NCI-H446 (cell line): ENCODE measurements around the gene MGMT.

ENCODE experiments used
- DNase-seq, 2 experiments: peaks; one replicate each; lab custom pipeline; 2025; lab: John Stamatoyannopoulos, UW

The MGMT gene

GRCh38 chr10:129495256-129495655, 28.2 kb downstream of the MGMT start:
- no peak for DNase-seq

DNA sequence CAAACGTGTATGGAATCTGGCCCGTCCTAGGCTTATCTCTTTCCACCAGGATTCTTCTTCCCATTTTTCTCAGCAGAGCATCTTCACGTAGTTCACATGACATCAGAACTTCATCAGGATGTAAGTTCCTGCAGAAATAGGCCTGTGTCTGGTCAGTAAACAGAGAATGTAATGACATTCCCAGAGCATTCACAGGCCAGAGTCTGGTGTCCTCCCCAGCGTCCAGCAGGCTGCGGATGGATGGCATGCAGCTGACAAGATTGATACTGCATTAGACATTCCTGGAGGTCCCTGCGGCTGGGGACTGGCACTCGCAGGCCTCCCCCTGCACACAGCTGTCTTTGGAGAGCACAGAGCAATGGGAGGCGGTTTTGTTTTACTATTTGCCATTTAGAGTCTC, 28.7 kb downstream of the MGMT start:
- DNase-seq, result no peak

DNA sequence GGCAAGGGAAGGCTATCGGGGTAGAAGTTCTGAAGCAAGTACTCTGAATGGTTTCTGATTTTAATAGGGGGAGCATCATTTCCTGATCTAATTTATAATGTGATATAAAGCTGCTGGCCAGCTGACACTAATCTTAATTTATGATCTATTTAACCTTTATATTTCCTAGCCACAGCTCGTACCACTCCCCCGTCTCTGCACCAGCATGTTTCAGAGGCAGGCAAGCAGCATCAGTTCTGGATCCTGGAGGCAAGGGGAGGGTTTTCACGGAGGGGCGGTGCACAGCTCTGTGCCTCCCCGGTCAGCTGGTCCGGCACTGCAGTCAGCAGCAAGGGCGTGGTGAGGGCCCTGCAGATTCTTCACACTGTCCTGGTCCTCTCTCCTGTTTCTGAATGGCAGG, 30.0 kb downstream of the MGMT start:
- no peak for DNase-seq

DNA sequence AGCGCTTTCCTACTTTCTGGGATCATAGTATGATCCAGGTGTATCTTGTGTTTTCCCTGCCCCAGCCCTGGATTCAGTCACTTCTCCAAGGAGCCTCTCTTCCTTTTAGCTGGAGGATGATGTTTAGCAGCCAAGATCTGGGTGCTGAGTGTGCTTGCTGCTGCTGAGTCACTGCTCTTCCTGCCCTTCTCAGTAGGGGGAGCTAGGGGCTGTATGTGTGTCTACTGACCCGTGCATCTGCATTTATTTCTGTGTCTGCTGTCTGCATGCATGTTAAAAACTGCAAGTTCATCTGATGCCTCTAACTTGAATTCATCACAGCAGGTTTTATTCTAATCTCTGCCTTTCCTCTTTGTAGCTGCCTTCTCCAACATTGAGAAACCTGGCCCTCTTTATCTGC, 31.6 kb downstream of the MGMT start:
- no peak for DNase-seq

DNA sequence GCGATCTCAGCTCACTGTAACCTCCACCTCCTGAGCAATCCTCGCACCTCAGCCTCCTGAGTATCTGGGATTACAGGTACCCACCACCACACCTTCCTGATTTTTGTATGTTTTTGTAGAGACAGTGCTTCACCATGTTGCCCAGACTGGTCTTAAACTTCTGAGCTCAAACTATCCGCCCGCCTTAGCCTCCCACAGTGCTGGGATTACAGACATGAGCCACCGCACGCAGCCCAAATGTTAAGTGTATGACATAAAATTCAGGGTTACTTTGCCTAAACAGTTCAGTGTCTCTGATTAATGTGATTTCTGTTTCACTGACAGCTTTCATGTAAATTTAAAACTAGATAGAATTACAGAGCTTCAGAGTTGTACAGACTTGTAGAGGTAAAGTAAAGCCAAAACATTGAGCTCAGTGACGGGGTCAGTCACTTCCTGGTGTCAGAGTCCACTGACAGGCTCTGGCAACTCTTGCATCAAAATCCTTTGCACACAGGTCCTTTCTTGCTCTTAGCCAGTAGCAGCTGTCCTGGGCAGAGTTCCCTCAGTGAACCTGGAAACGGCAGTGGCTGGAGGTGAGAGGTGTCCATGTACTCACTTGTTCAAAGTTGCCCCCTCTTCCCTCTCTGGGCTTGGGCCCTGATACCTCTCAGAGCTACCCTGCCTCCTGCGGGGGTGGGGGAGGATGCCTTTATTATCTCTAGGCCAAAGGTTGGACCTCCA, 33.7 kb downstream of the MGMT start:
- no peak for DNase-seq

DNA sequence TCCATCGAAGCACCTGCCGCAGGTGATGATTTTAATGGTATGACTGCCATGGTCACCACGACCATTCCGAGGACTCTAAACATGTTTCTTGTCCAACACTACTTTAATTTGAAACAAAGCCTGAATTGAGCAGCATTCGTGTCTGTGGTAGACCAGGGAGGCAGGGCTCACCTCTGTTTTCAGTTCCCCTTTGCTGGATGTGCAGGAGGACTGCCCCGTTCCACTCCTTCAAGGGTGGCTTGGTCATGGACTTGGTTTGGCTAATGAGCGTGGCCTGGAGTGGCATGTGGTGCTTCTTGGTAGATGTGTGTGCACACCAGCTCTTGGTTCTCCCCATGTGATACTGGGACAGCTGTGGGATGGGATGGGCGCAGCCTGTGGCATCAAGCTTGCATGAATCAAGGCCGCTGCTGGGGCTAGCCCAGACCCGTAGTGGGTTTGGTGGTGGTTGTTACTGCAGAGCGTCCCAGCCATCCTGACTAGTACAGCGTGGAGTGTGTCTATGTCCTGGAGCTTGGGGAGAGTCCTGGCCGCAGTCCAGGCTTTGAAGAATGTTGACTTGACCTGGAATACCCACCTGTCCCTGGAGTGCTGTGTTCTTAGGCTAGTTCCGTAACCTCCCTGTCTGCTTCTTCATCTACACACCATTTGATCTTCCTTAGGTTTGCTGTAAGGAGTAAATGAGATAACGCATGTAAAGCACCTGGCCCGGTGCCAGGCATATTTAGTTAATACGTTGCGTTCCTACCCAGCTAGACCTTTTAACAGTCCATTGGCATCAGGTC, 34.8 kb downstream of the MGMT start:
- DNase-seq, result no peak

GRCh38 chr10:129502448-129502847, 35.4 kb downstream of the MGMT start:
- DNase-seq, result no peak

- no peak for DNase-seq
These were observed 38.5 kb downstream of the MGMT start for GRCh38 chr10:129505500-129506075.

- no peak for DNase-seq
These were observed 39.2 kb downstream of the MGMT start for GRCh38 chr10:129506101-129506797.

DNA sequence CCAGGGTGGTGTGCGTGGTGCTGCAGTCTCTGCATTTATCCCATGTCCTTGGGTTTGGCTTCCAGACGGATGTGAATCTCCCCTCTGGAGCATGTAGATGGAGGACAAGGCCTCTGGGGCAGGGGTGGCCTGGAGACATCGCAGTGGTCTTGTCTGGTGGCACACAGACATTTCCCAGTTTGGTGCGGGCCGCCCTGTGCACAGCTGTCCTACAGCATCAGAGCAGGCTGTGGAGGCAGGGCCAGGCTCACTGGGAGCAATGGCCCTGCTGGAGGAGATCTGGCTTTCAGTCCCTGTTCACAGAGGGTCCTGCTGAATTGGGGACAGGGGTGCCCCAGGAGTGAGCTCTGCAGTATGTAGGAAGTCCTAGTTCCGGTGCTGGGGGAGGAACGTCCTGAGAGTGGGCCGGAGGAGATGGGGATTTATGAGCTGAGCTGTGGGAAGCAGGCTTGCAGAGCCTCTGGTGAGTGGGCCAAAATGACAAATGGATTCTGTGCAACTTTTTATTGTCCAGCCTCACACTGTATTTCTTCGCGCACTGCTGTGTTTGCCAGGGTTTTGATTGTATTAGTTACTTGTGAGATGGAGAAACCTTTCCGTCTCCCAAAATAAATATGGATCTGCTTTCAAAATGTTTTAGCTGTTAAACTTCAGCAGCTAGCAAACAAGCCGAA, 40.3 kb downstream of the MGMT start:
- DNase-seq, result no peak

GRCh38 chr10:129509155-129509554, 42.1 kb downstream of the MGMT start:
- DNase-seq, result no peak

DNA sequence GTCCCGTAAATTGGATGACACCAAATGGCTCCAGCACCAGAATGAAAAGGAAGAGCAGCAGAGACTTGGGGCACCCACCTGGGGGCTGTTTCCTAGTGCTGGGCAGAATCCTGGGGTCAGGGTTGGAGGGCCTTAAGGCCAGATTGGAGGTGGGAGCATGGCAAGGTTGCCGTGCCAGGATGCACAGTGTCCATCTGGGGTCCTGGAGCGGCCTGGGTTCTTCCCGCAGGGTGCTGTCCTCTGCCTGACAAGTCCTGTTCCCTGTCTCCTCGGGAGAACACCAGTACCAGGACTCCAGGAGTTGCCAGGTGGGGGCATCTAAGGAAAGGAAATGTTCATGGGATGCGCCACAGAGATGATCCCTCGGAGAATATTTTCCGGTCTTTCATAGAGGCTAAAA, 42.8 kb downstream of the MGMT start:
- no peak for DNase-seq

- no peak for DNase-seq
These were observed 44.0 kb downstream of the MGMT start for GRCh38 chr10:129511086-129511485.

DNA sequence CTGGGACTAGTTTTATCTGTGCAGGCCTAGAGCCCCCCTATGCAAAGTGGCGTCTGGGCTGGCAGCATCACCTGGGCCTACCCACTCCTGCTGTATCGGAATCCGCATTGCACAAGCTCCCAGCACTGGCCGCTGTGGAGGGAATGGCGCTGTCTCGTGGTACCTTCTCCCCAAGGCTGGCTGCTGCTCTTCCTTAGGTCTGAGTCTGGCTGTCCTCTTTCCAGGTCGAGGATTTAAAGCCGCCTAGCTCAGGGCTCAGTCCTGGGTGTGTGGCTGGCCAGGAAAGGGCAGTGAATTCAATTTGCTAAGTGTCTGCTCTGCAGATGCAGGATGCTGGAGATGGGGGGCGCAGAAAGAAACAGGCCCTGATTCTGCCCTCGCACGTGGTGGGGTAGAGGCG, 44.7 kb downstream of the MGMT start:
- no peak for DNase-seq

- DNase-seq, result no peak
These were observed 46.3 kb downstream of the MGMT start for GRCh38 chr10:129513312-129513711.

GRCh38 chr10:129514568-129515451, 47.8 kb downstream of the MGMT start:
- DNase-seq, result no peak

DNA sequence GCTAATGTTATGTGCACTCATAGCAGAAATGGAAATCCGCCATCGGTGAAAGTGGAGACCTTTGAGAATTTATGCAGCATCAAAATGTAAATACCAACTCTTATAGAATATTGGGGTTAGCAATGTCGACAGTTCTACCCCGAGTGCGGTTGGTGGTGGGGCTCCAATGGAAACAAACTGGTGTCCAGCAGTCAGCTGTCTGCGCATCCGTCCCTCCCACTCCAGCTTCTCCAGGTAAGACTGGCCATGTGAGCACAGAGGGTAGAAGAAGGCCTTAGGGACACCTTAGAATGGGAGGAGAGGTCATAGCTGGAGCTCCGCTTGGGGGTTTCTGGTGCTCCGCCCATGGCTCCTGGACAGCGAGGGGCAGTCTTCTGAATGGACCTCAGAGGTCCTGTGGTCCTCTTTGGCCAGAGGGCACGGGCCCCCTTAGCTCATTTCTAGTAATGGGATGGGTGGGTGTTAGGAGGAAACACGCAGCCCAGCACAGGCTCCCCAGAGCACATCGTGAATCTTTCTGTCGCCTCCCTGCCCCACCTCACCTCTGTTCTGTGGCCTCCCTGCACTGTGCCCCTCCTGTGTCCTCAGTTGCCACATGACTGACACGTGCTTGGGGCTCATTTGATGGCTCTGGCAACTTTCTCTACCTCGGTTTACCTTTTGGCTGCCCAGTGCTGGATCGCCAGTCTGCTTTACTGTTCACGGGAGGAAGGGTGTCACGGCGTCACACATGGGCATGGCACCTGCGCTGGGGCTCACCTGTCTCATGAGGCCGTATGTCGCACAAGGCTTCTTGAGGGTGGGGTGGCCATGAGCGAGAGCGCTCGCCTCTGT, 50.0 kb downstream of the MGMT start:
- DNase-seq, result no peak

DNA sequence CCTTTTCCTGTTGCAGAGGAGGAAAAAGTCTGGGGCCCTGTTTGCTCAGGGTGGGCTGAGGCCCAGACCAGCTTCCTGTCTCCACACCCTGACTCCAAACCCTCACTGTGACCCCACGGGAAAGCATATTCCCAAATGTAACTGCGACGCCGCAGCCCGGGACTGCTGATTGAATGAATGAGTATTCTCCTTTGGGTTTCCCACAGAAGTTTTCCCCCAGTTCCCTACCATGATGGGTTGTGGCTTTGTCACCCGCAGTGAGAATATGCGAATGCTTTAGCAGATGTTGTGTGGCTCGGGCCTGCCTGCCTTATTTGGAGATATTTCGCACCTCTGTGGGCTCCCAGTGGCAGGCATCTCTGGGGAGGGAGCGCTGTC, 50.6 kb downstream of the MGMT start:
- no peak for DNase-seq

GRCh38 chr10:129518793-129519192, 51.8 kb downstream of the MGMT start:
- DNase-seq, result no peak

DNA sequence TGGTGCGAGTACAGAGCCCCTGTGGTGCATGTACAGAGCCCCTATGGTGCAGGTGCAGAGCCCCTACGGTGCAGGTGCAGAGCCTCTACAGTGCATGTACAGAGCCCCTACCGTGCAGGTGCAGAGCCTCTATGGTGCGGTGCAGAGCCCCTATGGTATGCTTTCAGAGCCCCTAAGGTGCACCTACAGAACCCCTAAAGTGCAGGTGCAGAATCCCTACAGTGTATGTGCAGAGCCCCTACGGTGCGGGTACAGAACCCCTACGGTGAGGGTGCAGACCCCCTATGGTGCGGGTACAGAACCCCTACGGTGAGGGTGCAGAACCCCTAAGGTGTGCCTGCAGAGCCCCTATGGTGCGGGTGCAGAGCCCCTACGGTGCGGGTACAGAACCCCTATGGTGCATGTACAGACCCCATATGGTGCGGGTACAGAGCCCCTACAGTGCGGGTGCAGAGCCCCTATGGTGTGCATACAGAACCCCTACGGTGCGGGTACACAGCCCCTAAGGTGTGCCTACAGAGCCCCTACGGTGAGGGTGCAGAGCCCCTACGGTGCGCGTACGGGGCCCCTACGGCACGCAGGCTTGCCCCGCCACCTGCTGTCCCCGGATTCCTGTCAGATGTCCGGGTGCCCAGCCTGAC, 53.5 kb downstream of the MGMT start:
- DNase-seq, result no peak
